ENCODE data around the gene CWC27.
A peak's percentile ranks its signal among the peaks of the same experiment; 100 is the strongest.

CWC27 gene

DNA sequence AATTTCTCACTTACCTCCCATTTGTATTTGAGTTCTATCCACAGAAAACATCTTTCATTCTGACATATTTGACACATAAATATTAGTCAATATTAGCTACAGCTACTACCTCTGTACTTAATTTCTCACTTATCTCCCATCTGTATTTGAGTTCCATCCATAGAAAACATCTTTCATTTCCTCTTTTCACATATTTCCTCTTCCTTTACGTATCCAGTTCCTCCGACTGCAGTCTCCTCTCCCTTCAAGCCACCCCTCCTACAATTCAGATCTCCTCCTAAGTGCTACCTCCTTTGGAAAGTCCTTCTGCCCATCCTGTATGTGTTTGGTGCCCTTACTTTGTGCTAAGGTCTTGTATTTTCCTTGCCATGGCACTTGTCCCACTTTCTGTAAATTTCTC, 1.8 kb upstream of the CWC27 start:
- DNase-seq (ENCODE audit: low read depth): no peak
- TF ChIP-seq, protein P1, sequence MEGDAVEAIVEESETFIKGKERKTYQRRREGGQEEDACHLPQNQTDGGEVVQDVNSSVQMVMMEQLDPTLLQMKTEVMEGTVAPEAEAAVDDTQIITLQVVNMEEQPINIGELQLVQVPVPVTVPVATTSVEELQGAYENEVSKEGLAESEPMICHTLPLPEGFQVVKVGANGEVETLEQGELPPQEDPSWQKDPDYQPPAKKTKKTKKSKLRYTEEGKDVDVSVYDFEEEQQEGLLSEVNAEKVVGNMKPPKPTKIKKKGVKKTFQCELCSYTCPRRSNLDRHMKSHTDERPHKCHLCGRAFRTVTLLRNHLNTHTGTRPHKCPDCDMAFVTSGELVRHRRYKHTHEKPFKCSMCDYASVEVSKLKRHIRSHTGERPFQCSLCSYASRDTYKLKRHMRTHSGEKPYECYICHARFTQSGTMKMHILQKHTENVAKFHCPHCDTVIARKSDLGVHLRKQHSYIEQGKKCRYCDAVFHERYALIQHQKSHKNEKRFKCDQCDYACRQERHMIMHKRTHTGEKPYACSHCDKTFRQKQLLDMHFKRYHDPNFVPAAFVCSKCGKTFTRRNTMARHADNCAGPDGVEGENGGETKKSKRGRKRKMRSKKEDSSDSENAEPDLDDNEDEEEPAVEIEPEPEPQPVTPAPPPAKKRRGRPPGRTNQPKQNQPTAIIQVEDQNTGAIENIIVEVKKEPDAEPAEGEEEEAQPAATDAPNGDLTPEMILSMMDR (conservative IDR thresholded peaks at IDR 0.05; ENCODE audit: low read depth, low read length): no peak
- H3K4me3 ChIP-seq (ENCODE audit: low read length): peak overlapping the region; percentile 89

- TF ChIP-seq, protein P1 (conservative IDR thresholded peaks at IDR 0.05; ENCODE audit: low read depth, low read length): no peak
- DNase-seq (ENCODE audit: low read depth): no peak
- peak overlapping the region; percentile 89 for H3K4me3 ChIP-seq (ENCODE audit: low read length)
Observed at GRCh38 chr5:64767959-64768357, 772 bp upstream of the CWC27 start.

DNA sequence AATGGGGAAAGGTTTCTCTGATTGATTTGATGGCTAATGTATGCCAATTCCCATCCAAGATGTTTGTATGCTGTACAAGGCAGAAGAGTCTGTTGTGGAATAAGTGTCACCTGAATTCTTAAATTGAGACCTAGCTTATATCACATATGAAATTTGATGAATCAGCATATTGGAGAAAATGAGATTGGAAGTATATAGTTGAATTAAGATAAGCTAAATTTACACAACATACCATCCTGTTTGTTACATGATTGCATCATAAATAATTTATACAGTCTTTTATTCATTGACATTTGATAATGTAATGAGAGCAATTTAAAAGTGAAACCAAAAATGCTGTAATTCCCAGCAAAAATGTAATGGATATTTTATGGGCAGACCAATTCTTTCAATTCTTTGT, 1.1 kb downstream of the CWC27 start:
- no peak for DNase-seq (ENCODE audit: low read depth)
- peak overlapping the region; percentile 89 for H3K4me3 ChIP-seq (ENCODE audit: low read length)
- TF ChIP-seq, protein P1 (conservative IDR thresholded peaks at IDR 0.05; ENCODE audit: low read depth, low read length): no peak

- TF ChIP-seq, protein P1 (conservative IDR thresholded peaks at IDR 0.05; ENCODE audit: low read depth, low read length): no peak
- DNase-seq (ENCODE audit: low read depth): no peak
- no peak overlapping the region for H3K4me3 ChIP-seq (ENCODE audit: low read length)
Observed at GRCh38 chr5:64771736-64772135, 3.0 kb downstream of the CWC27 start.

GRCh38 chr5:64773533-64773932, 4.8 kb downstream of the CWC27 start:
- DNase-seq (ENCODE audit: low read depth): no peak
- TF ChIP-seq, protein P1 (conservative IDR thresholded peaks at IDR 0.05; ENCODE audit: low read depth, low read length): no peak
- H3K4me3 ChIP-seq (ENCODE audit: low read length): no peak overlapping the region

GRCh38 chr5:64775291-64775690, 6.6 kb downstream of the CWC27 start:
- TF ChIP-seq, protein P1 (conservative IDR thresholded peaks at IDR 0.05; ENCODE audit: low read depth, low read length): no peak
- no peak for DNase-seq (ENCODE audit: low read depth)
- no peak overlapping the region for H3K4me3 ChIP-seq (ENCODE audit: low read length)

DNA sequence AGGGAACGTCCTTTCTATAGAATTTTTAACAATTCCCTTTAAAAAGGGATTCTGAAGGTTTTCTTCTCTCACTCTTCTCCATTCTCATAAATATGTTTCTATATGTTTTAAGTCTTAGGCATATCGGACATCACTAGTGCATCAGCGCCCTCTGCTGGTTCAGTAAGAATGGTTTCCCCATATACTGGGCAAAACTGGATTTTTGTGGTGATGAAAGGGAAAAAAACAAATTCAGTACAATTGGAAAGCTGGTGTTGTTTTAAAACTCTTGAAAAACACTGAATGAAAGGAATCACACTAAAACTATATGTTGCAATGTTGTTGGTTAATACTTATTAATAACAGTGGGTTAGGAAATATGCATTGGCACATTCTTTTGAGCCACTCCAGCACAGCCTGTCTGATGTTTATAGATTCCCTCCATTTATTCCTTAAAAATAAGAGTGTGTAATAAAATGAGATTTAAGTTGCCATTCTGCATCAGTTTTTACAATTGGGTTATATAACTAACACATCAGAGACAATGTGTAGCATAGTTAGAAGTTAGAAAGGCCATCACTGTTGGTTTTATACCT, 15.8 kb downstream of the CWC27 start:
- DNase-seq (ENCODE audit: low read depth): peak; percentile 36
- TF ChIP-seq, protein P1 (conservative IDR thresholded peaks at IDR 0.05; ENCODE audit: low read depth, low read length): peak; percentile 82
- H3K4me3 ChIP-seq (ENCODE audit: low read length): no peak overlapping the region
